C4-2B (cell line): ENCODE data around the gene RNPEPL1.

ENCODE experiments used
- H3K27ac ChIP-seq: fragments of 450-650 bp; 2 replicates; pipeline ENCODE4 v1.5.1; 2017
- ZFX ChIP-seq: fragments of 450-650 bp; IDR thresholded peaks from 2 replicates; pipeline ENCODE4 v1.6.1; 2017
- TF ChIP-seq, protein P1 (sequence below): fragments of 450-650 bp; conservative IDR thresholded peaks from 2 replicates; pipeline ENCODE4 v1.5.1; 2017; ENCODE audit warnings: mild to moderate bottlenecking

The RNPEPL1 gene

DNA sequence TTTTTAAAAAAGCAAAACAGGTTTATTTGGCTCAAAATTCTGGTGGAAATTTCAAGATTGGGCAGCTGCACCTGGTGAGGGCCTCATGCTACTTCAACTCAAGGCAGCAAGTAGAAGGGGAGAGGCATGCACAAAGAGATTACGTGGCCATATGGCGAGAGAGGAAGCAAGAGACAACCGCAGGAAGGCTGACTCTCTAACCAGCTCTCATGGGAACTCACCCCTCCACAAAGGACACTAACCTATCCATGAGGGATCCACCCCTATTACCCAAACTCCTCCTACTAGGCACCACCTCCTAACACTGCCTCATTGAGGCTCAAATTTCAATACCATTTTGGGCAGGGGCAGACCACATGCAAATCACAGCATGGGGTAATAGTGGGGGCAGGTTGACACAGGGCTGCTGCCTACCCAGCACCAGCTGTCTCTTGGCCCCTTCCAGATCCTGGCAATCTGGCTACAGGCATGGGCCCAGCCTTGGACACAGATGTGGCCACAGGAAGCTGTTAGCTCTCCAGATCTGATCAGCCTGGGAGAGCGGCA is 16.3 kb downstream of the RNPEPL1 start:
- peak overlapping the region; percentile 87 for H3K27ac ChIP-seq
- TF ChIP-seq, protein P1, sequence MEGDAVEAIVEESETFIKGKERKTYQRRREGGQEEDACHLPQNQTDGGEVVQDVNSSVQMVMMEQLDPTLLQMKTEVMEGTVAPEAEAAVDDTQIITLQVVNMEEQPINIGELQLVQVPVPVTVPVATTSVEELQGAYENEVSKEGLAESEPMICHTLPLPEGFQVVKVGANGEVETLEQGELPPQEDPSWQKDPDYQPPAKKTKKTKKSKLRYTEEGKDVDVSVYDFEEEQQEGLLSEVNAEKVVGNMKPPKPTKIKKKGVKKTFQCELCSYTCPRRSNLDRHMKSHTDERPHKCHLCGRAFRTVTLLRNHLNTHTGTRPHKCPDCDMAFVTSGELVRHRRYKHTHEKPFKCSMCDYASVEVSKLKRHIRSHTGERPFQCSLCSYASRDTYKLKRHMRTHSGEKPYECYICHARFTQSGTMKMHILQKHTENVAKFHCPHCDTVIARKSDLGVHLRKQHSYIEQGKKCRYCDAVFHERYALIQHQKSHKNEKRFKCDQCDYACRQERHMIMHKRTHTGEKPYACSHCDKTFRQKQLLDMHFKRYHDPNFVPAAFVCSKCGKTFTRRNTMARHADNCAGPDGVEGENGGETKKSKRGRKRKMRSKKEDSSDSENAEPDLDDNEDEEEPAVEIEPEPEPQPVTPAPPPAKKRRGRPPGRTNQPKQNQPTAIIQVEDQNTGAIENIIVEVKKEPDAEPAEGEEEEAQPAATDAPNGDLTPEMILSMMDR: no peak
- no peak for TF ChIP-seq ZFX

DNA sequence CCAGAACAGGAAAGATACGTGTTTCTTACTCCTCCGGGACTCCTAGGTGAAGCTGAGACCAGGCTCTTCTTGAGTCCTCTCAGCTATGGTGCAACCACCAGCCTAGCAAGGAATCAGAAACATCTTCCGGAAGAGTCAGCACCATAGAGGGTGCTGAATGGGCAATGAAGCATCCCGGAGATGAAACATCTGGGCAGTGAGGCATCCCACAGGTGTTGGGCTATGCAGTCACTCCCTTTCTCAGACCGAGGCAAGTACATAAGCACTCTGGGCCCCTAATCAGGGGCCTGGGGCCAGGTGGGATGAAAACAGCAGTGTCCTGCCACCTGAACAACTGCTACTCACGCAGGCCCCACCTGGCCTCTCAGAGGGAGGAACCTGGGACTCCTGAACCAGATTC is 16.8 kb downstream of the RNPEPL1 start:
- no peak for TF ChIP-seq ZFX
- peak overlapping the region; percentile 87 for H3K27ac ChIP-seq

DNA sequence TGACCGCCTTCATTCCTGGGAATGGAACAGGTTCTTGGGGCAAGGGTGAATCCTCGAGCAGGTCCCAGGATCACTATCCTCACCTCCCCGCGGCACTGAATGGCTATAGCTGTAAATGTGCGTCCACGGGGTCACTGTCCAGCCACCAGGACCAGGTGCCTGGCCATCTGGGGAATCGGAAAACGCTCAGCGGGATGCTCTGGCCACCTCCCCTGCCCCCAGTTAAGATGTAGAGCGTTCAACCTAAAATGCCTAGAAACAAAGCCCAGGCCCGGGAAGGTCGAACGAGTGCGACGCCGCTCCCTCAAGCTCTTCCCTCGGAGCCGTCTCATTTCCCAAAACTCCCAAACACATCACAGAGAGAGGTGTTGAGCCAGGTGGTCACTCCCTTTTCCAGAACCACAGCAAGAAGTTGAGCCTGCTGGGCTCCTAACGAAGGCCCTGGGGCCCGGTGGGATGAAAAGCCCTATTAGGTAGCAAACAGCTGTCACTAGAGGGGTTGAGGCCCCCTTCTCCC is 17.5 kb downstream of the RNPEPL1 start:
- peak overlapping the region; percentile 87 for H3K27ac ChIP-seq
- TF ChIP-seq ZFX: no peak
- TF ChIP-seq, protein P1: no peak

DNA sequence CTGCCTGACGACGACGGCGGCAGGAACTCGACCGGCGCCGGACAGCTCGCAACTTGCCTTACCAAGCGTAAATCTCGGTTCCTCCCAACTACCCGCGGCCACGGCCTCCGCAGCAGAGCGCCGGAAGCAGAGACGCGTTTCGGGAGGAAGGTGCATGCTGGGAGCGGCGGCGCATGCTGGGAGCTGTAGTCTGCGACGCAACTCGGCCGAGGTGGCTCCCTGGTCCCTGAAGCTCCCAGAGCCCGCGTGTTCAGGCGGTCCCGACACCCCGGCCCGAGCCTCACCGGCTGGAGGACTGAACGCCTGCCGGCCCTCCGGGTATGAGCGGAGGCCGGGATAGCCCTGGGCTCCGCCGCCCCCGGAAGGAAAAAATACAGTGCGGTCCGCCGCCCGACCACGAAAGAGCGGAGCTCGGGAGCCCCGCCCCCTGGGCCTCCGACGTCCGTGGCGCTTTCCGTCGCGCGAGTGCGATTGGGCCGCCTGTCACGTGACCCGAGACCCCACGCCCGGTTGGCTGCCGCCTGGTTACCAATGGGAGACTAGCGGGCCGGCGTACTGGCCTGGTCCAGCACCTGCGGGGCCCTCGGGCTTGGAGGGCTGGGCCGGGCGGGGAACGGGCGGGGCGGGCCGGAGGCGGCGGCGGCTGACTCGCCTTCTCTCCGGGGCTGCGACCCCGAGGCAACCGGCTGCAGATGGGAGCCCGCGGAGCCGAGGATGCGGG is 18.1 kb downstream of the RNPEPL1 start, which contains the start of gene CAPN10:
Gene CAPN10, plus strand, starts transcription at position 537 of the 721 bp plus-strand sequence. Its CDS starts 178 bp downstream, at position 715.
- peak within 1 kb of the TSS; percentile 87 for H3K27ac ChIP-seq
- TF ChIP-seq, protein P1: no peak
- peak; percentile 59 for TF ChIP-seq ZFX

DNA sequence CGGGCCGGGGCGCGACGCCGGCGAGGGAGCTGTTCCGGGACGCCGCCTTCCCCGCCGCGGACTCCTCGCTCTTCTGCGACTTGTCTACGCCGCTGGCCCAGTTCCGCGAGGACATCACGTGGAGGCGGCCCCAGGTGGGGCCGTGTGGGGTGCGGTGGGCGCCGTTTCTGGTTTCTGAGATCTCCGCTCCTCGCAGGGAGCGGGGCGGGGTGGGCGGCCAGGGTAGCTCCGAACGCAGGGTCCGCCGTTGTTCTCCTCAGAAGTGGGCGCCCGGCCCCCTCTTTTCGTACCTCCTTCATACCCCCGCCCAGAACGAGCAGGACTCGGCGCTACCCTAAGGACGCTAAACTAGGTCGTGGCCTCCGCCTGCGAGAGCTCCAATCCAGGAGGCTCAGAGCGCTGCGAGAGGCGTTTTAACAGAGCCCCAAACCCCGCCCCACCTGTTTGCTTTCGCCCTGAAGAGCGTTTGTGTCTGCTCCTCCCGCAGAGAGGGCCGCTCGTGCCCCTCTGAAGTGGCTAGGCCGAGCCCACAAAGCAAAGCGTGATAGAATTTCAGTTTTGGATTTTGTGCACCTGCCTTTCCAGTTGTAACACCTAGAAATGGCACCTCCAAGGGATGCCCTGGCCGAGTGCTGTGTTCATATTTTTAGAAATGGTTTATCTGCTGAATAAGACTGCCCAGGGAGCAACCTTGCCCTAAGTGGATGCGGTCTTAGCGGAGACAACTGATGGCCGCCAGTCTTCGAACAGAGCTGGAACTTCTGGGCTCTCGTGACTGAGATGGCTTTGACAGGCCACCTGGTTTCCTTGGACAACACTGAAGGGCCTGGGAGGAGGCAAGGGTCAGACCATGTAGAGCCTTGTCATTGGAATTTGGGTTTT is 18.9 kb downstream of the RNPEPL1 start:
- H3K27ac ChIP-seq: peak overlapping the region; percentile 87

DNA sequence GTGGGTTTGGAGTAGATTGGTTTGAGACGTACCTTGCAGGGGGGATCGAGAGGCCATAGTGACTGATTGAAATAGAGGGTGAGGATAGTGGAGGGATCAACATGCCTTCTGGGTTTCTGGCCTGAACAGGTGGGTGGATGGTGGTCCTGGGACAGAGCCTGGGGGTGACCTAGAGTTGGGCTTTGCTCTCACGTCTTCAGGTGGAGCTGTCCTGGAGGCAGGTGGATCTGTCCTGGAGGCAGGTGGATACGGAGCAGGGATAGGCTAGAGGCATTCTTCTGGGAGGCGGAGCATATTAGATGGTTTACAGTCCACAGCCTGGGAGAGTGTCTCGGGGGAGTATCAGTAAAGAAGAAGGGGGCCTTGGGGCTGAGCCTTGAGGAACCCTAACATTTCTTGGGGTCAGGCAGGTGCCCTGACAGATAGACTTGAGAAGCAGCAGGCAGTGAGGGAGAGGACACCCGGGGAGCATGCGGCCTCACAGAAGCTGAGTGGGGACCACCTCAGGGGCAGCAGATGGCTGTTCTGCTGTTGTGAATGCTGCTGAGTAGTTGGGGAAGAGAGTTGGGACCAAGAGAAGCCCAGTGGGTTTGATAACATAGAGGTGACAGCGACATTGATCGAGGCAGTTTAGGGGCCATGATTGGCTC is 19.8 kb downstream of the RNPEPL1 start:
- no peak for TF ChIP-seq ZFX
- TF ChIP-seq, protein P1: no peak
- H3K27ac ChIP-seq: no peak overlapping the region; the same call in 1 of the 2 replicates

More for the DNA sequence above, 18.9 kb downstream of the RNPEPL1 start:
- TF ChIP-seq ZFX: no peak
- TF ChIP-seq, protein P1: no peak

DNA sequence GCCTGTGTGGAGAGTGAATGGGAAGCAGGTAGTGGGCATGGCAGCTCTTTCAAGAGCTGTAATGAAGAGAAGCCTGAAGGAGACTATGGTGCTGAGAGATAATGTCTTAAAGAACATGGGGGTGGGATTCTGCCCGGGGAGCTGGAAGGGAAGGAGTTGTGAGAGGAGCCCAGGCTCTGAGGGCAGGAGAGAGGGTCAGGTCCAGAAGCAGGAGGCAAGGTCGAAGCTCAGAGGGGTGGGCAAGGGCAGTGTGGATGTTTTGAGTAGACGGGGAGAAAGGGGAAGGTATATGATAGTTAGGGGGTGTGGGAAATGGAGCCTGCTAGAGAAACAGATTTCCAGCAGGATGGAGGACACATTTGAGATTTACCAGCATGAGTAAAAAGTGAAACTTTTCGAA is 20.4 kb downstream of the RNPEPL1 start:
- no peak for TF ChIP-seq ZFX
- no peak overlapping the region for H3K27ac ChIP-seq
